ENCODE data around the gene KCNH2. TPM values are rescaled to one million over a fixed set of nuclear protein-coding genes. Genes with fewer than 3 reads are reported as not detected.

KCNH2 gene
- polyA plus RNA-seq, 1 of the 3 experiments (the other 2 are of a cell fraction) = 2.2 TPM

- DNase-seq = no peak
- ChIA-PET CTCF (interaction anchor here (1.0 to 8.5 kb wide), 8 partner anchors 11 to 150 kb away, joined by 3 to 86 read pairs (median 4); no protein-coding TSS in a partner anchor), POLR2A (no interaction called here)
- no peak for TF ChIP-seq RXRA (IDR thresholded peaks at IDR 0.05; ENCODE audit: borderline replicate concordance, low read depth)
- TF ChIP-seq CHD2 (IDR thresholded peaks at IDR 0.05; ENCODE audit: low read length, partially characterized antibody) = no peak
- TF ChIP-seq, protein P1, sequence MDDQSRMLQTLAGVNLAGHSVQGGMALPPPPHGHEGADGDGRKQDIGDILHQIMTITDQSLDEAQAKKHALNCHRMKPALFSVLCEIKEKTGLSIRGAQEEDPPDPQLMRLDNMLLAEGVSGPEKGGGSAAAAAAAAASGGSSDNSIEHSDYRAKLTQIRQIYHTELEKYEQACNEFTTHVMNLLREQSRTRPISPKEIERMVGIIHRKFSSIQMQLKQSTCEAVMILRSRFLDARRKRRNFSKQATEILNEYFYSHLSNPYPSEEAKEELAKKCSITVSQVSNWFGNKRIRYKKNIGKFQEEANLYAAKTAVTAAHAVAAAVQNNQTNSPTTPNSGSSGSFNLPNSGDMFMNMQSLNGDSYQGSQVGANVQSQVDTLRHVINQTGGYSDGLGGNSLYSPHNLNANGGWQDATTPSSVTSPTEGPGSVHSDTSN (IDR thresholded peaks at IDR 0.05) = no peak
- no peak overlapping the region for H3K27ac ChIP-seq (ENCODE audit: low read depth in 2 of 2, low read length in 1 of 2)
- 60% methylated on average over 3 of the region's 3 CpGs for WGBS (ENCODE audit: low lambda C conversion rate)
- no peaks in the 10 kb centered on the region for H3K9me2 ChIP-seq
- no peak overlapping the region for H3K9ac ChIP-seq
- peaks cover 0 to 16% of the 10 kb centered on the region in 2 experiments; a peak in 2 of 4 replicates for H3K4me1 ChIP-seq (ENCODE audit: control insufficient read depth in 1 of 2, insufficient read depth in 2 of 2, low read depth in 1 of 2, low read length in 1 of 2)
- 0 out of 2 replicates have a peak, but pooled peaks cover 14% of the 10 kb centered on the region for H3K27me3 ChIP-seq (ENCODE audit: insufficient read depth)
- H2AFZ ChIP-seq (ENCODE audit: low read depth) = no peak overlapping the region
- no peaks in the 10 kb centered on the region for H4K20me1 ChIP-seq (ENCODE audit: insufficient read depth)
- H3K79me2 ChIP-seq (ENCODE audit: insufficient read depth) = no peaks in the 10 kb centered on the region
- no peak overlapping the region for H3K4me2 ChIP-seq
- H3K9me3 ChIP-seq = no peaks in the 10 kb centered on the region
- H3K36me3 ChIP-seq (replicated peaks in 1 of 2; ENCODE audit: control insufficient read depth in 1 of 2, insufficient read depth in 2 of 2, low read length in 1 of 2) = no peaks in the 10 kb centered on the region
- no peak overlapping the region for H3K4me3 ChIP-seq (ENCODE audit: low read depth in 2 of 2, low read length in 1 of 2)
- H3F3A ChIP-seq (replicated peaks; ENCODE audit: insufficient read depth) = no peaks in the 10 kb centered on the region
Observed at GRCh38 chr7:150928541-150928940, 49.6 kb downstream of the KCNH2 start.

DNA sequence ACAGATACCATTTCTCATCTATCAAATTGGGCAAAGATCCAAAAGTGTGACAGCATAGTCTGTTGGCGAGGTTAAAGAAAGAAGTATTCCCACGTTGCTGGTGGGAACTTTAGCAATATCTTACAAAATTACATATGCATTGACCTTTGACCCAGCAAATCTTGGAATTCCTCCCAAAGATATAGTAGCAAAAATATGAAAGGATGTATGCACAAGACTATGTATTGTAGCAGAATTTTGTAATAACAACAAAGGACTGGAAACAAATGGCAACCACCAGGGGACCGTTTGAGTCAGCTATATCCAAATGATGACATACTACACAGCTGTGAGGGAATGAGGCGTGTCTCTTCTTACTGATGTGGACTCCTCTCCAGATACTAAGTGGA is 50.2 kb downstream of the KCNH2 start:
- Histone ChIP-seq H3K9me3 (no peaks in the 10 kb centered on the region), H3K27me3 (ENCODE audit: insufficient read depth) (0 out of 2 replicates have a peak, but pooled peaks cover 14% of the 10 kb centered on the region), H3K4me2 (no peak overlapping the region), H3K36me3 (replicated peaks in 1 of 2; ENCODE audit: control insufficient read depth in 1 of 2, insufficient read depth in 2 of 2, low read length in 1 of 2) (no peaks in the 10 kb centered on the region), H3K9me2 (no peaks in the 10 kb centered on the region), H3F3A (replicated peaks; ENCODE audit: insufficient read depth) (no peaks in the 10 kb centered on the region), H3K27ac (ENCODE audit: low read depth in 2 of 2, low read length in 1 of 2) (no peak overlapping the region), H3K9ac (no peak overlapping the region), H3K4me3 (ENCODE audit: low read depth in 2 of 2, low read length in 1 of 2) (no peak overlapping the region), H4K20me1 (ENCODE audit: insufficient read depth) (no peaks in the 10 kb centered on the region), H3K79me2 (ENCODE audit: insufficient read depth) (no peaks in the 10 kb centered on the region), H3K4me1 (ENCODE audit: control insufficient read depth in 1 of 2, insufficient read depth in 2 of 2, low read depth in 1 of 2, low read length in 1 of 2) (peaks cover 0 to 16% of the 10 kb centered on the region in 2 experiments; a peak in 2 of 4 replicates), H2AFZ (ENCODE audit: low read depth) (no peak overlapping the region)
- DNase-seq = no peak
- no peak for TF ChIP-seq TEAD4 (IDR thresholded peaks at IDR 0.05; ENCODE audit: borderline replicate concordance, insufficient read depth)
- no peak for TF ChIP-seq ELF1 (IDR thresholded peaks at IDR 0.05)
- no peak for TF ChIP-seq FOSL2 (IDR thresholded peaks at IDR 0.05; ENCODE audit: borderline replicate concordance, low read depth)
- TF ChIP-seq TAF1 (IDR thresholded peaks at IDR 0.05; ENCODE audit: borderline replicate concordance, low read depth, low read length) = no peak
- TF ChIP-seq, protein P2, sequence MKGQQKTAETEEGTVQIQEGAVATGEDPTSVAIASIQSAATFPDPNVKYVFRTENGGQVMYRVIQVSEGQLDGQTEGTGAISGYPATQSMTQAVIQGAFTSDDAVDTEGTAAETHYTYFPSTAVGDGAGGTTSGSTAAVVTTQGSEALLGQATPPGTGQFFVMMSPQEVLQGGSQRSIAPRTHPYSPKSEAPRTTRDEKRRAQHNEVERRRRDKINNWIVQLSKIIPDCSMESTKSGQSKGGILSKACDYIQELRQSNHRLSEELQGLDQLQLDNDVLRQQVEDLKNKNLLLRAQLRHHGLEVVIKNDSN (IDR thresholded peaks at IDR 0.05; ENCODE audit: borderline replicate concordance, low read depth) = no peak
- TF ChIP-seq SIN3A (IDR thresholded peaks at IDR 0.05; ENCODE audit: borderline replicate concordance, low read depth, low read length) = no peak
- no peak for TF ChIP-seq ZBTB33 (IDR thresholded peaks at IDR 0.05; ENCODE audit: borderline replicate concordance, low read depth)
- TF ChIP-seq, protein P3, sequence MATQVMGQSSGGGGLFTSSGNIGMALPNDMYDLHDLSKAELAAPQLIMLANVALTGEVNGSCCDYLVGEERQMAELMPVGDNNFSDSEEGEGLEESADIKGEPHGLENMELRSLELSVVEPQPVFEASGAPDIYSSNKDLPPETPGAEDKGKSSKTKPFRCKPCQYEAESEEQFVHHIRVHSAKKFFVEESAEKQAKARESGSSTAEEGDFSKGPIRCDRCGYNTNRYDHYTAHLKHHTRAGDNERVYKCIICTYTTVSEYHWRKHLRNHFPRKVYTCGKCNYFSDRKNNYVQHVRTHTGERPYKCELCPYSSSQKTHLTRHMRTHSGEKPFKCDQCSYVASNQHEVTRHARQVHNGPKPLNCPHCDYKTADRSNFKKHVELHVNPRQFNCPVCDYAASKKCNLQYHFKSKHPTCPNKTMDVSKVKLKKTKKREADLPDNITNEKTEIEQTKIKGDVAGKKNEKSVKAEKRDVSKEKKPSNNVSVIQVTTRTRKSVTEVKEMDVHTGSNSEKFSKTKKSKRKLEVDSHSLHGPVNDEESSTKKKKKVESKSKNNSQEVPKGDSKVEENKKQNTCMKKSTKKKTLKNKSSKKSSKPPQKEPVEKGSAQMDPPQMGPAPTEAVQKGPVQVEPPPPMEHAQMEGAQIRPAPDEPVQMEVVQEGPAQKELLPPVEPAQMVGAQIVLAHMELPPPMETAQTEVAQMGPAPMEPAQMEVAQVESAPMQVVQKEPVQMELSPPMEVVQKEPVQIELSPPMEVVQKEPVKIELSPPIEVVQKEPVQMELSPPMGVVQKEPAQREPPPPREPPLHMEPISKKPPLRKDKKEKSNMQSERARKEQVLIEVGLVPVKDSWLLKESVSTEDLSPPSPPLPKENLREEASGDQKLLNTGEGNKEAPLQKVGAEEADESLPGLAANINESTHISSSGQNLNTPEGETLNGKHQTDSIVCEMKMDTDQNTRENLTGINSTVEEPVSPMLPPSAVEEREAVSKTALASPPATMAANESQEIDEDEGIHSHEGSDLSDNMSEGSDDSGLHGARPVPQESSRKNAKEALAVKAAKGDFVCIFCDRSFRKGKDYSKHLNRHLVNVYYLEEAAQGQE (IDR thresholded peaks at IDR 0.05; ENCODE audit: low read depth, low read length) = no peak
- TF ChIP-seq, protein P4, sequence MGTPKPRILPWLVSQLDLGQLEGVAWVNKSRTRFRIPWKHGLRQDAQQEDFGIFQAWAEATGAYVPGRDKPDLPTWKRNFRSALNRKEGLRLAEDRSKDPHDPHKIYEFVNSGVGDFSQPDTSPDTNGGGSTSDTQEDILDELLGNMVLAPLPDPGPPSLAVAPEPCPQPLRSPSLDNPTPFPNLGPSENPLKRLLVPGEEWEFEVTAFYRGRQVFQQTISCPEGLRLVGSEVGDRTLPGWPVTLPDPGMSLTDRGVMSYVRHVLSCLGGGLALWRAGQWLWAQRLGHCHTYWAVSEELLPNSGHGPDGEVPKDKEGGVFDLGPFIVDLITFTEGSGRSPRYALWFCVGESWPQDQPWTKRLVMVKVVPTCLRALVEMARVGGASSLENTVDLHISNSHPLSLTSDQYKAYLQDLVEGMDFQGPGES (IDR thresholded peaks at IDR 0.05; ENCODE audit: low read depth, low read length) = no peak
- TF ChIP-seq TCF12 (IDR thresholded peaks at IDR 0.05) = no peak
- TF ChIP-seq YY1 (IDR thresholded peaks at IDR 0.05; ENCODE audit: low read depth) = no peak
- no peak for TF ChIP-seq NRF1 (IDR thresholded peaks at IDR 0.05; ENCODE audit: low read depth, low read length)
- no peak for TF ChIP-seq RCOR1 (IDR thresholded peaks at IDR 0.05; ENCODE audit: low read length)
- no peak for TF ChIP-seq RAD21 (IDR thresholded peaks at IDR 0.05; ENCODE audit: low read length)
- no peak for TF ChIP-seq RXRA (IDR thresholded peaks at IDR 0.05; ENCODE audit: borderline replicate concordance, low read depth)
- TF ChIP-seq EP300 (IDR thresholded peaks at IDR 0.05; ENCODE audit: borderline replicate concordance in 1 of 2, low read depth in 1 of 2, low read length in 1 of 2) = no peak
- TF ChIP-seq SMC3 (IDR thresholded peaks at IDR 0.05; ENCODE audit: low read depth, low read length) = no peak
- 64% methylated on average over 4 of the region's 4 CpGs for WGBS (ENCODE audit: low lambda C conversion rate)
- ChIA-PET CTCF (interaction anchor here (0.6 to 8.5 kb wide), 5 partner anchors 10 to 77 kb away, joined by 3 to 86 read pairs (median 5); no protein-coding TSS in a partner anchor), POLR2A (no interaction called here)
